SK-MEL-5 (cell line): Measurements from ENCODE around the gene MAGI3. TPM values are rescaled to one million over a fixed set of nuclear protein-coding genes. Genes with fewer than 3 reads are reported as not detected.

Source experiments
- DNase-seq: peaks from one replicate; pipeline ENCODE4 v3.0.0-alpha.2; 2016; ENCODE audit warnings: low read depth, low spot score
- in situ Hi-C: cut with HindIII; loops from 2 replicates; pipeline ENCODE4 v1.10.0; 2016; ENCODE audit warnings: low sequenced_read_pairs, high pct_unique_total_duplicates, low pct_unique_long_range_greater_than_20kb
- small RNA-seq, 2 experiments: library from RNA; depleted of rRNA; stranded (forward); fragments of <200 nt; gene quantifications; one replicate each; pipeline ENCODE3, GENCODE V24; 2014
- total RNA-seq: library from RNA; depleted of rRNA; stranded (reverse); fragments of >200 nt; shearing (Covaris generic); gene quantifications from 2 replicates; pipeline ENCODE4 v1.2.3, GENCODE V29; 2014

MAGI3 gene
- total RNA-seq, 1 experiment from 2014 or later = 4.0 TPM

GRCh38 chr1:113734357-113735055, 344.2 kb downstream of the MAGI3 start:
- DNase-seq = no peak
- in situ Hi-C loops = no loop called here

Small RNA genes within 50 kb of the gene (small RNA-seq; reads per million reads assigned to genes)
- 0 reads per million in 2 experiments for gene MTND5P20
